ENCODE data around the gene GAS6.

GAS6 gene

DNA sequence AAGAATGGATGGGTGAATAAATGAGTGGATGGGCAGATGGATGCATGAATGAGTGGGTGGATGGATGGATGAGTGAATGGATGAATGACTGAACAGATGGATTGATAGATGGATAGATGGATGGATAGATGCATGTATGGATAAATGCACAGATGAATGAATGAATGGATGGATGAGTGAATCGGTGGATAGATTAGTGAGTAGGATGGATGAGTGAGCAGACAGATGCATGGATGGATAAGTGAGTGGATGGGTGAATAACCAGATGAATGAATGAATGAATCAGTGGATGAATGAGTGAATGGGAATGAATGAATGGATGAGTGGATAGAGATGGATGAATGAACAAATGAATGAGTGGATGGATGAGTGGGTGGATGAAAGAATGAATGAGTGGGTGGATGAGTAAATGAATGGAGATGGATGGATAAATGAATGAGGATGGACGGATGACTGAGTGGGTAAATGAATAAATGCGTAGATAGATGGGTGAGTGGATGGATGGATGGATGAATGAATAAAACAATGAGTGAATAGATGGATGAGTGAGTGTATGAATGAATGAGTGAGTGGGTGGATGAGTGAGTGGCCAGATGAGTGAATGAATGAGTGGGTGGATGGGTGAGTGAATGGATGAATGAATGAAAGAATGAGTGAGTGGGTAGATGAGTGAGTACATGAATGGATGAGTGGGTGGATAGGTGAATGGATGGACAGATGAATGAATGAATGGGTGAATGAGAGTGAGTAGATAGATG is 13.0 kb downstream of the GAS6 start:
- no peak for DNase-seq

- DNase-seq = no peak
These were observed 13.7 kb downstream of the GAS6 start for GRCh38 chr13:113849981-113850721.

GRCh38 chr13:113849546-113849945 is 14.3 kb downstream of the GAS6 start:
- DNase-seq = no peak

GRCh38 chr13:113848431-113849260 is 15.2 kb downstream of the GAS6 start:
- DNase-seq = no peak

GRCh38 chr13:113848020-113848419 is 15.9 kb downstream of the GAS6 start:
- no peak for DNase-seq

- DNase-seq = no peak
These were observed 17.1 kb downstream of the GAS6 start for GRCh38 chr13:113846636-113847318.

DNA sequence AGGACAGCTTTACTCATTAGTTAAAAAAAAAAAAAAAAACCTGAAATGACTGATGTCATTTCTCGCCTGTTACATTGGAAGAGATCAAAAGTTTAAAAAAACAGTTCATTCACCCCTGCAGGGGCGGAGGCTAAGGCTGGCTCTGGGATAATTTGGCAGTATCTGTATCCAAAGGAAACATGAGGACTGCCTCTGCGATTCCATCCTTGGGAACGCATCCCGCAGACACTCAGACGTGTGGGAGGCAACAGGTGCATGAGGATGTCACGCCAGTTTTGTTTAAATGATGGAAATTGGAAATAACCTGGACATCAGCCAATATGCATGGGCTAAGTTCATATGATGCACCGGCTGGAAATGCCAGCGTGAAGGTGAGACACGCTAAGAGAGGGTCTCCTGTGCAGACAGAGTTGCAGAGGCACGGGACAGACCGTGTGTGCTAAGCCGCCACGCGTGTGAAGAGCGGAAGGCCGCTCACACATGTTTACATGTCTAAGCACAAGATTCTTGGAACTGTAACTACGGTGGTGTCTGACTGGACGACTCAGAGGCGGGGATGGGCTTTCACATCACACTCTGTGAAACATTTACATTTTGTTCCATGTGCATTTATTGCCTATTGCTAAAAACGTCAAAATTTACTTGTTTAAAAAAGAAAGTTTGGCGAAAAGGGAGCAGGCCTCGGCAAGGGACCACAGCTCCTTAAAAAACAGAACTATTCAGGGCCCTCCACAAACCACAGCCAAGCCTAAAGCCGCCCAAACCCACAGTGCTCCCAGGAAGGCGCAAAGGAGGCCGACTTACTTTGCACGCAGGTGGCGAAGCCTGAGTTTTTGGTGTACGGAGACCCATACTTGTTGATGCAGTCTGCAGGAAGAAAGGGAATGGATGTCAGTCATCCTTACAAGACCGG is 17.9 kb downstream of the GAS6 start:
- DNase-seq = peak; percentile 57

- no peak for DNase-seq
These were observed 18.8 kb downstream of the GAS6 start for GRCh38 chr13:113845055-113845454.

GRCh38 chr13:113843864-113844556 is 19.9 kb downstream of the GAS6 start:
- DNase-seq = no peak

DNA sequence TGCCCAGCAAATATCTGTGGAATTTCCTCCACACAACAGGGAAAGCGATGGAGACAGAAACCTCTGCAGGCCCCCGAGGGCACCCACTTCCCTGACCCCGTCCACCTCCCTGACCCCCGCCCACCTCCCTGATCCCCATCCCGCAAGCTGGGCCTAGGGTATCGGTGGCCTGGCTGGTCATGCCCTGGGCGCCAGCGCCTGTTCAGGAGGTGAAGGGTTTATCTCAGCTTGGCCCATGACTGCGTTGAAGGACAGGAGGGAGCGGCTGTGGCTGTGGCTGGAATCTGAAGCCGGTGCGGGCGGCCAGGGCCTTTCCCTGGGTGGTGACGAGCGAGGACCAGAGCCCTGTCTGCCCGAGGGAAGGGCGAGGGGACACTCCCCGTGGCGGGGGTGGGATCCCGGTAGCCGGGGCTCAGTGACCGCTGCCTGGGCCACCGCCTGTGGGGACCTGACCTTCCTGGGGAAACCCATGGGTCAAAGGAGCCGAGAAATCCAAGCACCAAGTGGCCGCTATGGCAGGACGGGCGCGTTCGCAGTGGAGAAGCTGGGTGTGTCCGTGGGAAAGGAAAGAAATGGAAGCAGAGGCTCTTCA is 20.7 kb downstream of the GAS6 start:
- DNase-seq = no peak

DNA sequence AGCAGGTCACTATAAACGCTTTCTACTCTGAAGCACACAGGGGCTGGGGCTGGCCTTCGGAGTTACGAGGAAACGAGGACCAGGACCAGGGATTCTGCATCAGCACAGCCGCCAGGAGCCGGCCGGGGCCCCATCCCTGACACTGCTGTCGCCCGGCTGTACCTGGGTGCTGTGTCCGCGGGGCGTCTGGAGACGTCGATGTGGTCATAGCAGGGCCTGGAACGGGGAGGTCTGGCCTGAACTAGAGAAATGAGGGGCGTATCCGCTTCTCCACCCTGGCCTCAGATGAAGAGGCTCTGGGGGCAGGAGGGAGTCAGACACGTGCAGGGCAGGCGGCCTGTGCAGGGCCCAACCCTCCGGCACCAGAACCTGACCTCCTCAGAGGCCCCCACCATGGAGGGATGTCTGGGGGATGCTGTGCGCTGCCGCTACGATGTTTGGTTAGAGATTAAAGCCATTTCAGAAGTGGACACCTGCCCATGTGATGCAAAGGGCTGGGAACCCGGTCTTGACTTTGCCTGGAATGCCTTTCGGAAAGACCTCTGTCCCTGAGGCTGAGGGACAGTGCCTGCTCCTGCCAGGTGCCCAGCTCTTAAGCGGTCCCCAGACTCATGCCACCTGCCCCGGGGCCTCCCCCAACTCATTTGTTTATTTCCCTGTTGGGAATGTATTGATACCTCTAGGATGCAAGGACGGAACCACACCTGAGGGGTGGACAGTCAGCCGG is 21.4 kb downstream of the GAS6 start:
- DNase-seq = no peak

DNA sequence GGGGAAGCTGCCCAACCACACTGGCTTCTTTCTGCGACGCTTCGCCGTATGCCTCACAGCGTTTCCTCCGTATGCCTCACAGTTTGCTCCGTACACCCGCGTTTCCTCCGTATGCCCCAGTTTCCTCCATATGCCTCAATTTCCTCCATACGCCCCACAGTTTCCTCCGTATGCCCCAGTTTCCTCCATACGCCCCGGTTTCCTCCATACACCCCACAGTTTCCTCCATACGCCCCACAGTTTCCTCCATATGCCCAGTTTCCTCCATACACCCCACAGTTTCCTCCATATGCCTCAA is 22.6 kb downstream of the GAS6 start:
- no peak for DNase-seq

- DNase-seq = no peak
These were observed 23.1 kb downstream of the GAS6 start for GRCh38 chr13:113840541-113841352.

- no peak for DNase-seq
These were observed 24.2 kb downstream of the GAS6 start for GRCh38 chr13:113839536-113840204.

DNA sequence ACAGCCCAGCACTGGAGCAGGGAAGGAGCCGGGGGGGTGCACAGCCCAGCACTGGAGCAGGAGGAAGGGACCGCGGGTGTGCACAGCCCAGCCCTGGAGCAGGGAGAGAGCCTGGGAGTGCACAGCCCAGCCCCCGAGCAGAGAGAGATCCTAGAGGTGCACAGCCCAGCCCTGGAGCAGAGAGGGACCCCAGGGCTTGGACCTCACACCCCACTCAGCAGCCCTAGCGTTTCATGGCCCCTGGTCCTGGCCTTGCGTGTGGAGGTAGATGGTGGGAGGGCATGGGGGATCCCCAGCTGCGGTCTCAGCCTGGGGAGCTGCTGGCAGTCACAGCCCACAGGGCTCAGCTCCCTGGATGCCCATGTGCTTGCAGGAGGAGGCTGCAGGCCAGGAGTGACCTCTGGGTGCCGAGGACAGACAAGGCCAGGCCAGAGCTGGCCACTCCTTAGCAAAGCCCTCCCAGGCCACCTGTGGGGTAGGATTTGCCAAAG is 25.1 kb downstream of the GAS6 start:
- DNase-seq = no peak

DNA sequence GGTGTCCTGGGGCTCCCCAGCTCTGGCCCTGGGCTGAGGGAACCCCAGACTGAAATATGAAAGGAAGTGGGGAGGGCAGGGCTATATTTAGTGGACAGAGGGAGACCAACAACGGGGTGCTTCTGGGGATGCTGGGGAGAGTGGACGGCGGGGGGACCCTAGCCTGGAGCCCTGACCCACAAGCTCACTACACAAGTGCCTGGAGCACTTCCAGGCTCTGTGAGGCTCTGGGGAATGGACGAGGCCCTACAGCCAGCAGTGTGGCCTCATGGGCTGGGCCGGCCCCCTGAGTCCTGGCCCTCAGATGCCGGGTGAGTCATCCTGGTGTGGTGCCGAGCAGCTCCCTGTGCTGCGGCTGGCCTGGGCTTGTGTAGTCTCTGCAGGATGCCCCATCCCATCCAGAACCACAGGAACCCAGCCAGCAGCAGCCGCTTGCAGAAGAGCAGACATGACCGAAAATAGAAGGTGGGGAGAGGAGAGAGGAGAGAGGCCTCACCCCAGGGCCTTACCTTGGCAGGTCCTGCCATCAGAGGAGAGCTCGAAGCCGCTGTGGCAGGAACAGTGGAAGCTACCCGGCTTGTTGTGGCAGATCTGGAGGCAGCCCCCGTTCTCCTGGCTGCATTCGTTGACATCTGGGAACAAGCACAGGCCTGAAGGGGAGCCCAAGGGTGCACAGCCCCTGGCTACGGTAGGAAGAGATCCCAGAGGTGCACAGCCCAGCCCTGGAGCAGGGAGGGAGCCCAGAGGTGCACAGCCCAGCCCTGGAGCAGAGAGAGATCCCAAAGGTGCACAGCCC is 26.1 kb downstream of the GAS6 start:
- peak; percentile 79 for DNase-seq

GRCh38 chr13:113836768-113837559 is 26.9 kb downstream of the GAS6 start:
- DNase-seq = no peak

All from kidney glomerular epithelial cell (primary cell).